ENCODE data around the gene SPECC1L.
"Not testable (repeated sequence)": the region's sequence is repeated elsewhere in the genome, so short reads cannot be mapped to it uniquely, and the experiment has no call there.

The SPECC1L gene

GRCh38 chr22:24289114-24289513 is 18.5 kb downstream of the SPECC1L start:
- no peak overlapping the region for H3K4me3 ChIP-seq
- H3K27me3 ChIP-seq, result no peaks in the 10 kb centered on the region
- H3K27ac ChIP-seq, result no peak overlapping the region
- H3K4me1 ChIP-seq, result peaks cover 59% of the 10 kb centered on the region
- no peak overlapping the region for H3K9ac ChIP-seq
- H3K9me3 ChIP-seq, result no peaks in the 10 kb centered on the region
- H3K36me3 ChIP-seq, result peaks cover 5% of the 10 kb centered on the region; the same call in 1 of the 2 replicates
- no peak for TF ChIP-seq Cebpa-rat (IDR thresholded peaks at IDR 0.05)
- peak overlapping the region; percentile 47; the same call in 1 of the 2 replicates for H3K4me2 ChIP-seq
- peaks cover 69% of the 10 kb centered on the region for H4K20me1 ChIP-seq

GRCh38 chr22:24289741-24290163 is 19.1 kb downstream of the SPECC1L start:
- no peaks in the 10 kb centered on the region for H3K27me3 ChIP-seq
- H3K4me2 ChIP-seq, result peak overlapping the region; percentile 47
- no peaks in the 10 kb centered on the region for H3K9me3 ChIP-seq
- TF ChIP-seq Cebpa-rat (IDR thresholded peaks at IDR 0.05), result no peak
- peaks cover 53% of the 10 kb centered on the region for H3K4me1 ChIP-seq
- H3K27ac ChIP-seq, result no peak overlapping the region
- no peak overlapping the region for H3K4me3 ChIP-seq
- H3K36me3 ChIP-seq, result peaks cover 5% of the 10 kb centered on the region; the same call in 1 of the 2 replicates
- H4K20me1 ChIP-seq, result peaks cover 63% of the 10 kb centered on the region
- H3K9ac ChIP-seq, result peak overlapping the region; percentile 0; the same call in 1 of the 2 replicates

GRCh38 chr22:24290459-24290858 is 19.8 kb downstream of the SPECC1L start:
- Histone ChIP-seq H3K36me3 (peaks cover 5% of the 10 kb centered on the region; the same call in 1 of the 2 replicates), H3K9me3 (no peaks in the 10 kb centered on the region), H3K27ac (no peak overlapping the region), H3K4me3 (no peak overlapping the region), H3K27me3 (no peaks in the 10 kb centered on the region), H3K4me1 (peaks cover 46% of the 10 kb centered on the region), H3K9ac (no peak overlapping the region; the same call in 1 of the 2 replicates), H3K4me2 (no peak overlapping the region), H4K20me1 (peaks cover 56% of the 10 kb centered on the region)
- no peak for TF ChIP-seq Cebpa-rat (IDR thresholded peaks at IDR 0.05)

GRCh38 chr22:24291515-24292201 is 21.0 kb downstream of the SPECC1L start:
- no peak overlapping the region for H3K4me3 ChIP-seq
- no peak overlapping the region for H3K27ac ChIP-seq
- peaks cover 3% of the 10 kb centered on the region; the same call in 1 of the 2 replicates for H3K36me3 ChIP-seq
- H3K9me3 ChIP-seq, result no peaks in the 10 kb centered on the region
- H3K9ac ChIP-seq, result no peak overlapping the region
- peaks cover 51% of the 10 kb centered on the region for H4K20me1 ChIP-seq
- no peak overlapping the region for H3K4me2 ChIP-seq
- TF ChIP-seq Cebpa-rat (IDR thresholded peaks at IDR 0.05), result no peak
- H3K27me3 ChIP-seq, result no peaks in the 10 kb centered on the region
- H3K4me1 ChIP-seq, result peaks cover 34% of the 10 kb centered on the region

GRCh38 chr22:24292202-24292830 is 21.7 kb downstream of the SPECC1L start:
- Histone ChIP-seq H4K20me1 (peaks cover 46% of the 10 kb centered on the region), H3K4me1 (peaks cover 31% of the 10 kb centered on the region)
- H3K27me3 ChIP-seq, H3K9ac ChIP-seq, H3K4me3 ChIP-seq, H3K27ac ChIP-seq, H3K36me3 ChIP-seq, H3K9me3 ChIP-seq, H3K4me2 ChIP-seq: not testable (repeated sequence)

GRCh38 chr22:24294913-24295312 is 24.3 kb downstream of the SPECC1L start:
- H3K27ac ChIP-seq, H3K36me3 ChIP-seq, H3K27me3 ChIP-seq, H3K4me3 ChIP-seq, H3K9me3 ChIP-seq, H3K9ac ChIP-seq, H3K4me2 ChIP-seq, H3K4me1 ChIP-seq: not testable (repeated sequence)
- peaks cover 46% of the 10 kb centered on the region for H4K20me1 ChIP-seq

- not testable (repeated sequence) for H3K36me3 ChIP-seq, H3K27me3 ChIP-seq, H3K4me2 ChIP-seq, H3K4me3 ChIP-seq, H3K9ac ChIP-seq, H3K27ac ChIP-seq, H3K9me3 ChIP-seq
- Histone ChIP-seq H4K20me1 (peaks cover 40% of the 10 kb centered on the region), H3K4me1 (peaks cover 31% of the 10 kb centered on the region)
These were observed 28.0 kb downstream of the SPECC1L start for GRCh38 chr22:24298497-24299155.

GRCh38 chr22:24300522-24300921 is 29.9 kb downstream of the SPECC1L start:
- H3K9ac ChIP-seq, H3K4me3 ChIP-seq, H3K9me3 ChIP-seq, H3K27ac ChIP-seq, H3K4me2 ChIP-seq, H3K27me3 ChIP-seq: not testable (repeated sequence)
- H3K36me3 ChIP-seq, result peaks cover 24% of the 10 kb centered on the region; the same call in 1 of the 2 replicates
- peaks cover 50% of the 10 kb centered on the region for H3K4me1 ChIP-seq
- H4K20me1 ChIP-seq, result peaks cover 53% of the 10 kb centered on the region

GRCh38 chr22:24302591-24302990 is 32.0 kb downstream of the SPECC1L start:
- Histone ChIP-seq H3K27me3 (no peaks in the 10 kb centered on the region), H3K4me2 (peak overlapping the region; percentile 83), H3K4me1 (peaks cover 51% of the 10 kb centered on the region), H3K9me3 (peaks cover 11% of the 10 kb centered on the region), H3K9ac (peak overlapping the region; percentile 47; the same call in 1 of the 2 replicates), H3K4me3 (0 out of 2 replicates have a peak overlapping the region, but pooled peaks have one; percentile 12), H3K36me3 (peaks cover 44% of the 10 kb centered on the region), H3K27ac (peak overlapping the region; percentile 38; the same call in 1 of the 2 replicates), H4K20me1 (peaks cover 49% of the 10 kb centered on the region)
- TF ChIP-seq Cebpa-rat (IDR thresholded peaks at IDR 0.05), result no peak

GRCh38 chr22:24303007-24303406 is 32.4 kb downstream of the SPECC1L start:
- TF ChIP-seq Cebpa-rat (IDR thresholded peaks at IDR 0.05), result no peak
- peaks cover 51% of the 10 kb centered on the region for H3K4me1 ChIP-seq
- peaks cover 53% of the 10 kb centered on the region for H4K20me1 ChIP-seq
- peaks cover 11% of the 10 kb centered on the region for H3K9me3 ChIP-seq
- H3K27me3 ChIP-seq, result no peaks in the 10 kb centered on the region
- peaks cover 45% of the 10 kb centered on the region for H3K36me3 ChIP-seq
- H3K27ac ChIP-seq, result peak overlapping the region; percentile 38
- peak overlapping the region; percentile 83 for H3K4me2 ChIP-seq
- peak overlapping the region; percentile 12; the same call in 1 of the 2 replicates for H3K4me3 ChIP-seq
- peak overlapping the region; percentile 47; the same call in 1 of the 2 replicates for H3K9ac ChIP-seq

Measured in BLaER1 (cell line).